Measurements from ENCODE around the gene NFIB. TPM values are rescaled to one million over a fixed set of nuclear protein-coding genes. Genes with fewer than 3 reads are reported as not detected.

Gene NFIB
- total and polyA plus RNA-seq, 8 donors: 88.8 to 144 (median 127) TPM

- no peaks in the 10 kb centered on the region for H3K27me3 ChIP-seq
- peak in 3 of 4 donors; percentile 45 to 79 (median 65) for DNase-seq
- H3K4me3 ChIP-seq: no peak overlapping the region
- H3K36me3 ChIP-seq: no peaks in the 10 kb centered on the region
- intact Hi-C loops (cut with DNase I): no loop called here
- no peaks in the 10 kb centered on the region for H3K9me3 ChIP-seq
- ATAC-seq: peak; percentile 13
- H3K27ac ChIP-seq: peak overlapping the region in 1 of 2 donors; percentile 46
- TF ChIP-seq, protein P1, sequence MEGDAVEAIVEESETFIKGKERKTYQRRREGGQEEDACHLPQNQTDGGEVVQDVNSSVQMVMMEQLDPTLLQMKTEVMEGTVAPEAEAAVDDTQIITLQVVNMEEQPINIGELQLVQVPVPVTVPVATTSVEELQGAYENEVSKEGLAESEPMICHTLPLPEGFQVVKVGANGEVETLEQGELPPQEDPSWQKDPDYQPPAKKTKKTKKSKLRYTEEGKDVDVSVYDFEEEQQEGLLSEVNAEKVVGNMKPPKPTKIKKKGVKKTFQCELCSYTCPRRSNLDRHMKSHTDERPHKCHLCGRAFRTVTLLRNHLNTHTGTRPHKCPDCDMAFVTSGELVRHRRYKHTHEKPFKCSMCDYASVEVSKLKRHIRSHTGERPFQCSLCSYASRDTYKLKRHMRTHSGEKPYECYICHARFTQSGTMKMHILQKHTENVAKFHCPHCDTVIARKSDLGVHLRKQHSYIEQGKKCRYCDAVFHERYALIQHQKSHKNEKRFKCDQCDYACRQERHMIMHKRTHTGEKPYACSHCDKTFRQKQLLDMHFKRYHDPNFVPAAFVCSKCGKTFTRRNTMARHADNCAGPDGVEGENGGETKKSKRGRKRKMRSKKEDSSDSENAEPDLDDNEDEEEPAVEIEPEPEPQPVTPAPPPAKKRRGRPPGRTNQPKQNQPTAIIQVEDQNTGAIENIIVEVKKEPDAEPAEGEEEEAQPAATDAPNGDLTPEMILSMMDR (IDR thresholded peaks at IDR 0.05): no peak
- H3K4me1 ChIP-seq: no peaks in the 10 kb centered on the region
Measured at GRCh38 chr9:14061936-14062585, 251.9 kb downstream of the NFIB start.

- H3K27me3 ChIP-seq: no peaks in the 10 kb centered on the region
- no peak overlapping the region for H3K27ac ChIP-seq
- H3K36me3 ChIP-seq: no peaks in the 10 kb centered on the region
- intact Hi-C loops (cut with DNase I): no loop called here
- DNase-seq (no peak), ATAC-seq (no peak)
- H3K4me1 ChIP-seq: no peaks in the 10 kb centered on the region
- TF ChIP-seq, protein P1 (IDR thresholded peaks at IDR 0.05): no peak
- H3K4me3 ChIP-seq: no peak overlapping the region
- H3K9me3 ChIP-seq: no peaks in the 10 kb centered on the region
Measured at GRCh38 chr9:14058325-14058688, 255.6 kb downstream of the NFIB start.

GRCh38 chr9:14057368-14058324, 256.3 kb downstream of the NFIB start:
- Histone ChIP-seq H3K27ac (no peak overlapping the region), H3K9me3 (no peaks in the 10 kb centered on the region), H3K36me3 (no peaks in the 10 kb centered on the region), H3K4me1 (no peaks in the 10 kb centered on the region), H3K4me3 (no peak overlapping the region), H3K27me3 (no peaks in the 10 kb centered on the region)
- DNase-seq (no peak), ATAC-seq (no peak)
- intact Hi-C loops (cut with DNase I): no loop called here
- TF ChIP-seq, protein P1 (IDR thresholded peaks at IDR 0.05): no peak

DNA sequence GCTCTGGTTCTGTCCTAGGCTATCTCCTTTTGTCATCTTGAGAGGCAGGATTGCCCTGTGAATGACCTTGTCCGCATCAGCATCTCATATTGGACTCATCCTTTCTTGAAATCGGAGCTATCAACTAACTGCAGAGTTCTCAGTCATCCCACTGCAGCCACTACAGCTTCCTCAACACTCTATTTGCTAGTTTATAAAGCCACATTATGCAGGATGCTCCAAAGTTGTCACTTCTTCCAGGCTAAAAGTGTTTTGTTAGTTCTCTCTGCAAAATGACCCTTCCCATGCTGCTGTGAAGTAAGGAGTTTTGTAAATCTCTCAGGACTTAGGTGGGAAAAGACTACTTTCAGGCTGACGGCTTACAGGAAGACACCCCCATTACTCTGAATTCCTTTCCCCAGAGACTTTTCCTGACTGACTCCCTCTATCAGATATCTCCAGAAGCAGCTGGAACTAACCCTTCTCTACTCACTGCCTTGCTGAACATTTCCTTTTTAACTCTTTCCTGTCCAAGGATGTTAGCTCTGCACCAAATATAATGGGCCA, 257.6 kb downstream of the NFIB start:
- H3K27ac ChIP-seq: no peak overlapping the region
- no peaks in the 10 kb centered on the region for H3K36me3 ChIP-seq
- ATAC-seq: no peak
- no peak for DNase-seq
- no peaks in the 10 kb centered on the region for H3K4me1 ChIP-seq
- H3K27me3 ChIP-seq: no peaks in the 10 kb centered on the region
- intact Hi-C loops (cut with DNase I): no loop called here
- no peak overlapping the region for H3K4me3 ChIP-seq
- H3K9me3 ChIP-seq: no peaks in the 10 kb centered on the region
- TF ChIP-seq, protein P1 (IDR thresholded peaks at IDR 0.05): no peak

DNA sequence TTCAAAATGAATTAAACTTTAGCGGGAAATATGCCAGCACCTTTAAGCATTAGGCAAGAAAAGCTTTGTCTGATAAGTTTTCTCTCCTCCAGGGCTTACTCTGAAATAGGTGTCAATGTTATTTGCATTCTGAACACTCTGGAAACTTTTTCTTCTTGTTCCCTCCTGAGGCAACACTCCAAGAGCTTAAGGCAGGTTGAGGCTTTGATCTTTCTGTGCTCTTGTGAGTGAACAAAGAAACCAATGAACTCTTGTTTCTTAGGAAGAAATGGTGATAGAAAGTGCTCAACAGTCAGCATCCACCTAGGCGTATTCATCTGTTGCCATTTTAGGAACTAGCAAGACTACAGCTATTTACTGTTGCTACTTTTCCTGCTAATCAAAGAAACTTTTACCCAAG, 259.8 kb downstream of the NFIB start:
- intact Hi-C loops (cut with DNase I): no loop called here
- ATAC-seq (peak; percentile 44), DNase-seq (peak in 1 of 4 donors; percentile 55)
- H3K4me1 ChIP-seq: no peaks in the 10 kb centered on the region
- TF ChIP-seq, protein P1 (IDR thresholded peaks at IDR 0.05): no peak
- no peak overlapping the region for H3K27ac ChIP-seq
- no peaks in the 10 kb centered on the region for H3K36me3 ChIP-seq
- H3K9me3 ChIP-seq: no peaks in the 10 kb centered on the region
- H3K4me3 ChIP-seq: no peak overlapping the region
- H3K27me3 ChIP-seq: no peaks in the 10 kb centered on the region
